ENCODE results near the gene MED27.

- TF ChIP-seq, protein P1, sequence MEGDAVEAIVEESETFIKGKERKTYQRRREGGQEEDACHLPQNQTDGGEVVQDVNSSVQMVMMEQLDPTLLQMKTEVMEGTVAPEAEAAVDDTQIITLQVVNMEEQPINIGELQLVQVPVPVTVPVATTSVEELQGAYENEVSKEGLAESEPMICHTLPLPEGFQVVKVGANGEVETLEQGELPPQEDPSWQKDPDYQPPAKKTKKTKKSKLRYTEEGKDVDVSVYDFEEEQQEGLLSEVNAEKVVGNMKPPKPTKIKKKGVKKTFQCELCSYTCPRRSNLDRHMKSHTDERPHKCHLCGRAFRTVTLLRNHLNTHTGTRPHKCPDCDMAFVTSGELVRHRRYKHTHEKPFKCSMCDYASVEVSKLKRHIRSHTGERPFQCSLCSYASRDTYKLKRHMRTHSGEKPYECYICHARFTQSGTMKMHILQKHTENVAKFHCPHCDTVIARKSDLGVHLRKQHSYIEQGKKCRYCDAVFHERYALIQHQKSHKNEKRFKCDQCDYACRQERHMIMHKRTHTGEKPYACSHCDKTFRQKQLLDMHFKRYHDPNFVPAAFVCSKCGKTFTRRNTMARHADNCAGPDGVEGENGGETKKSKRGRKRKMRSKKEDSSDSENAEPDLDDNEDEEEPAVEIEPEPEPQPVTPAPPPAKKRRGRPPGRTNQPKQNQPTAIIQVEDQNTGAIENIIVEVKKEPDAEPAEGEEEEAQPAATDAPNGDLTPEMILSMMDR (IDR thresholded peaks at IDR 0.05): no peak
- TF ChIP-seq POLR2A (IDR thresholded peaks at IDR 0.05): no peak
Measured at GRCh38 chr9:132014218-132014805, 65.4 kb downstream of the MED27 start.
